IMR-90 (cell line): ENCODE results near the gene TMED10. TPM values are rescaled to one million over a fixed set of nuclear protein-coding genes. Genes with fewer than 3 reads are reported as not detected.

Experiments
- ATAC-seq: fragments of 200-7000 bp; cut with Tn5 transposase; 2 replicates; pipeline ENCODE4 v1.9.1; 2020; ENCODE audit warnings: low read depth, mild to moderate bottlenecking, moderate library complexity
- BruUV-seq: library from RNA; stranded (reverse); fragments of 400-500 nt; replicated peaks from 2 replicates; lab custom pipeline; 2021; lab: Mats Ljungman, UMichigan
- CTCF ChIA-PET: fragments of 300-600 bp; formaldehyde crosslinking; extraction: SDS; loops from one replicate; lab custom pipeline; 2021; ENCODE audit warnings: antibody characterized with exemption; lab: Yijun Ruan, JAX
- POLR2A ChIA-PET: fragments of 300-600 bp; sonication (Branson Sonifier 250); formaldehyde crosslinking; loops from one replicate; lab custom pipeline; 2022; ENCODE audit warnings: antibody characterized with exemption; ENCODE audit not compliant: unreplicated experiment; lab: Charles Lee
- DNase-seq: peaks from one replicate; pipeline ENCODE4 v3.0.0; 2013
- H2AFZ ChIP-seq: replicated peaks from 2 replicates; pipeline ENCODE3; 2013; ENCODE audit warnings: low read length, mild to moderate bottlenecking; ENCODE audit not compliant: poor library complexity
- H2AK5ac ChIP-seq: 2 replicates; pipeline ENCODE4 v1.6.1; 2013; ENCODE audit warnings: low read depth, low read length, inconsistent platforms
- H2AK9ac ChIP-seq: replicated peaks from 2 replicates; pipeline ENCODE3; 2013; ENCODE audit warnings: mild to moderate bottlenecking, low read depth, low read length, moderate library complexity; ENCODE audit not compliant: poor library complexity
- H2BK120ac ChIP-seq: 2 replicates; pipeline ENCODE4 v1.6.1; 2013; ENCODE audit warnings: low read depth, low read length, inconsistent platforms
- H2BK15ac ChIP-seq: 3 replicates; pipeline ENCODE4 v1.6.1; 2013; ENCODE audit warnings: low read depth, low read length, inconsistent platforms
- H2BK20ac ChIP-seq: 2 replicates; pipeline ENCODE4 v1.6.1; 2013; ENCODE audit warnings: low read depth, mild to moderate bottlenecking, inconsistent platforms, low read length, moderate library complexity
- H2BK5ac ChIP-seq: 2 replicates; pipeline ENCODE4 v1.6.1; 2013; ENCODE audit warnings: mild to moderate bottlenecking, low read depth, low read length, inconsistent platforms; ENCODE audit not compliant: poor library complexity, severe bottlenecking
- H3K14ac ChIP-seq: replicated peaks from 2 replicates; pipeline ENCODE4 v1.6.1; 2013; ENCODE audit warnings: low read depth, low read length, inconsistent platforms
- H3K18ac ChIP-seq: 2 replicates; pipeline ENCODE4 v1.6.1; 2013; ENCODE audit warnings: low read depth, low read length, control low read depth
- H3K23ac ChIP-seq: 2 replicates; pipeline ENCODE4 v1.6.1; 2013; ENCODE audit warnings: low read depth, low read length, inconsistent platforms
- H3K27ac ChIP-seq: 2 replicates; pipeline ENCODE4 v1.5.1; 2013; ENCODE audit warnings: mild to moderate bottlenecking, control low read depth, low read length; ENCODE audit not compliant: insufficient read depth
- H3K27me3 ChIP-seq: 2 replicates; pipeline ENCODE4 v1.6.1; 2013; ENCODE audit warnings: low read length; ENCODE audit not compliant: control insufficient read depth, insufficient read depth
- H3K36me3 ChIP-seq: 2 replicates; pipeline ENCODE4 v1.6.1; 2013; ENCODE audit warnings: low read length, mixed read lengths; ENCODE audit not compliant: control insufficient read depth, insufficient read depth
- H3K4ac ChIP-seq: 2 replicates; pipeline ENCODE4 v1.6.1; 2013; ENCODE audit warnings: low read depth, low read length, inconsistent platforms
- H3K4me1 ChIP-seq: 2 replicates; pipeline ENCODE4 v1.6.1; 2013; ENCODE audit warnings: low read length, mixed read lengths; ENCODE audit not compliant: control insufficient read depth, insufficient read depth
- H3K4me2 ChIP-seq: 2 replicates; pipeline ENCODE4 v1.6.1; 2013; ENCODE audit warnings: low read depth, mild to moderate bottlenecking, control low read depth, low read length, moderate library complexity
- H3K4me3 ChIP-seq: 2 replicates; pipeline ENCODE4 v1.5.1; 2013; ENCODE audit warnings: low read depth, mild to moderate bottlenecking, control low read depth, low read length, moderate library complexity; ENCODE audit not compliant: insufficient read depth
- H3K56ac ChIP-seq: 2 replicates; pipeline ENCODE4 v1.6.1; 2013; ENCODE audit warnings: low read length, inconsistent platforms; ENCODE audit not compliant: insufficient read depth; ENCODE audit errors: extremely low read depth
- H3K79me1 ChIP-seq, 2 experiments: 2 replicates each; pipeline ENCODE4 v1.6.1; 2013; ENCODE audit warnings: low read length in 2 of 2, inconsistent platforms in 1 of 2, low read depth in 1 of 2
- H3K9ac ChIP-seq: 2 replicates; pipeline ENCODE4 v1.6.1; 2013; ENCODE audit warnings: low read depth, low read length, control low read depth
- H3K9me1 ChIP-seq: 2 replicates; pipeline ENCODE4 v1.6.1; 2013; ENCODE audit warnings: low read length, inconsistent platforms; ENCODE audit not compliant: insufficient read depth
- H3K9me3 ChIP-seq: 2 replicates; pipeline ENCODE4 v1.6.1; 2013; ENCODE audit warnings: low read length; ENCODE audit not compliant: control insufficient read depth, insufficient read depth
- H4K20me1 ChIP-seq: 2 replicates; pipeline ENCODE4 v1.6.1; 2013; ENCODE audit warnings: low read length, inconsistent platforms; ENCODE audit not compliant: insufficient read depth
- H4K5ac ChIP-seq: 2 replicates; pipeline ENCODE4 v1.6.1; 2013; ENCODE audit warnings: mild to moderate bottlenecking, low read depth, low read length, control low read depth
- H4K8ac ChIP-seq, 2 experiments: 2 replicates each; pipeline ENCODE4 v1.6.1; 2013; ENCODE audit warnings: low read depth in 2 of 2, low read length in 2 of 2, control low read depth in 1 of 2, inconsistent platforms in 1 of 2
- H4K91ac ChIP-seq: 2 replicates; pipeline ENCODE4 v1.6.1; 2013; ENCODE audit warnings: low read depth, low read length, inconsistent platforms; ENCODE audit not compliant: insufficient read depth
- CEBPB ChIP-seq: IDR thresholded peaks from 2 replicates; pipeline ENCODE4 v1.6.1; 2012; ENCODE audit warnings: low read depth, low read length, improper control_type of control experiment
- CHD1 ChIP-seq: IDR thresholded peaks from 2 replicates; pipeline ENCODE4 v1.6.1; 2012; ENCODE audit warnings: low read depth, low read length, improper control_type of control experiment
- CTCF ChIP-seq: conservative IDR thresholded peaks from 2 replicates; pipeline ENCODE4 v1.5.1; 2012; ENCODE audit warnings: mild to moderate bottlenecking, low read depth, low read length, improper control_type of control experiment
- FOS ChIP-seq: fragments of 150-350 bp; IDR thresholded peaks from 2 replicates; pipeline ENCODE4 v1.6.1; 2016; ENCODE audit warnings: low read depth, low read length
- MAFK ChIP-seq: IDR thresholded peaks from 2 replicates; pipeline ENCODE4 v1.6.1; 2012; ENCODE audit warnings: low read depth, low read length, improper control_type of control experiment
- MAZ ChIP-seq: IDR thresholded peaks from 2 replicates; pipeline ENCODE4 v1.6.1; 2012; ENCODE audit warnings: low read depth, mild to moderate bottlenecking, low read length, improper control_type of control experiment, moderate library complexity, borderline replicate concordance
- MXI1 ChIP-seq: IDR thresholded peaks from 2 replicates; pipeline ENCODE4 v1.6.1; 2012; ENCODE audit warnings: low read depth, mild to moderate bottlenecking, low read length, moderate library complexity, borderline replicate concordance
- NFE2L2 ChIP-seq: fragments of 150-350 bp; IDR thresholded peaks from 2 replicates; pipeline ENCODE4 v1.6.1; 2016; ENCODE audit warnings: low read depth, mild to moderate bottlenecking, low read length
- POLR2A ChIP-seq: IDR thresholded peaks from 2 replicates; pipeline ENCODE4 v1.6.1; 2012; ENCODE audit warnings: mild to moderate bottlenecking, low read depth, low read length
- RAD21 ChIP-seq: IDR thresholded peaks from 2 replicates; pipeline ENCODE4 v1.6.1; 2012; ENCODE audit warnings: low read length, improper control_type of control experiment
- RCOR1 ChIP-seq: IDR thresholded peaks from 2 replicates; pipeline ENCODE4 v1.6.1; 2012; ENCODE audit warnings: mild to moderate bottlenecking, low read length, improper control_type of control experiment; ENCODE audit not compliant: insufficient replicate concordance
- RFX5 ChIP-seq: IDR thresholded peaks from 2 replicates; pipeline ENCODE4 v1.8.0; 2012; ENCODE audit warnings: low read depth, mild to moderate bottlenecking, low read length, moderate library complexity
- SMC3 ChIP-seq: fragments of 150-350 bp; IDR thresholded peaks from 2 replicates; pipeline ENCODE4 v1.6.1; 2016; ENCODE audit warnings: low read depth, mild to moderate bottlenecking, antibody characterized with exemption, low read length, moderate library complexity
- WGBS, 2 experiments: methylation state at CpG; one replicate each; pipeline versions ENCODE4 v1.1.5 to v1.1.7; 2013; ENCODE audit warnings: missing lambda C conversion rate in 2 of 2; ENCODE audit not compliant: insufficient read length in 1 of 2; ENCODE audit errors: extremely low coverage in 2 of 2; 5-methylcytosine and 5-hydroxymethylcytosine counted together
- dilution Hi-C: fragments of 300-500 bp; cut with HindIII; formaldehyde crosslinking; loops from one replicate; pipeline ENCODE4 v1.14.3; 2018; ENCODE audit warnings: low sequenced_read_pairs; ENCODE audit not compliant: unreplicated experiment
- in situ Hi-C: fragments of 300-500 bp; cut with MboI; formaldehyde crosslinking; loops from 3 replicates; pipeline ENCODE4 v1.14.3; 2019; ENCODE audit warnings: low sequenced_read_pairs, inconsistent platforms, mixed read lengths
- intact Hi-C: fragments of 100-400 bp; cut with micrococcal nuclease; formaldehyde crosslinking; loops from 2 replicates; pipeline ENCODE4 v1.10.0; 2022
- polyA plus RNA-seq, 3 experiments: library from polyadenylated mRNA; depleted of rRNA; stranded (reverse); fragments of >200 nt; gene quantifications; 2 replicates each; pipeline ENCODE4 v1.2.3, GENCODE V29; 2012; ENCODE audit warnings: low replicate concordance in 1 of 3
- total RNA-seq: library from RNA; depleted of rRNA; stranded (reverse); fragments of >200 nt; gene quantifications from 2 replicates; pipeline ENCODE4 v1.2.3, GENCODE V29; 2012
- TF ChIP-seq, protein P1 (sequence below): fragments of 150-350 bp; IDR thresholded peaks from 2 replicates; pipeline ENCODE4 v1.6.1; 2016; ENCODE audit warnings: low read depth, mild to moderate bottlenecking, low read length, moderate library complexity, borderline replicate concordance

The TMED10 gene
- total and polyA plus RNA-seq, 2 of the 4 experiments (the other 2 are of a cell fraction): 254 to 441 TPM

- in situ Hi-C loops: no loop called here
- POLR2A ChIA-PET: no interaction called here
- no peak overlapping the region for H3K27ac ChIP-seq
Measured at GRCh38 chr14:75107186-75107585, 69.2 kb downstream of the TMED10 start.

More at GRCh38 chr14:75107186-75107585, 69.2 kb downstream of the TMED10 start:
- Histone ChIP-seq H3K14ac (no peak overlapping the region), H3K56ac (no peak overlapping the region), H3K9ac (no peak overlapping the region), H4K20me1 (no peaks in the 10 kb centered on the region), H3K9me3 (no peaks in the 10 kb centered on the region), H2AFZ (no peak overlapping the region), H3K18ac (no peak overlapping the region), H3K36me3 (peaks cover 30% of the 10 kb centered on the region), H3K9me1 (peaks cover 3% of the 10 kb centered on the region; the same call in 1 of the 2 replicates), H3K27me3 (no peaks in the 10 kb centered on the region), H3K4me2 (no peak overlapping the region), H3K4me3 (no peak overlapping the region), H4K8ac (no peak overlapping the region), H4K5ac (no peak overlapping the region), H2BK15ac (no peak overlapping the region), H3K23ac (no peak overlapping the region), H3K4ac (no peak overlapping the region), H3K79me1 (no peaks in the 10 kb centered on the region; a peak in 1 of 4 replicates), H3K4me1 (no peaks in the 10 kb centered on the region), H2BK5ac (no peak overlapping the region), H2BK120ac (no peak overlapping the region), H4K91ac (no peak overlapping the region), H2AK9ac (no peak overlapping the region), H2BK20ac (no peak overlapping the region), H2AK5ac (no peak overlapping the region)
- WGBS, 2 experiments: no CpG with 5 or more reads among the region's 3 CpGs
- ATAC-seq (no peak), DNase-seq (no peak)
- BruUV-seq: no TSS peak
- intact Hi-C loops: no loop called here
- CTCF ChIA-PET: interaction anchor here (0.9 kb wide), 1 partner anchor 17 kb away, joined by 3 read pairs; no protein-coding TSS in a partner anchor
- TF ChIP-seq RAD21 (no peak), FOS (no peak), MAFK (no peak), POLR2A (no peak), CEBPB (no peak), RFX5 (no peak), MXI1 (no peak), RCOR1 (no peak), NFE2L2 (no peak), CHD1 (no peak), CTCF (no peak), MAZ (no peak), SMC3 (no peak)
- TF ChIP-seq, protein P1, sequence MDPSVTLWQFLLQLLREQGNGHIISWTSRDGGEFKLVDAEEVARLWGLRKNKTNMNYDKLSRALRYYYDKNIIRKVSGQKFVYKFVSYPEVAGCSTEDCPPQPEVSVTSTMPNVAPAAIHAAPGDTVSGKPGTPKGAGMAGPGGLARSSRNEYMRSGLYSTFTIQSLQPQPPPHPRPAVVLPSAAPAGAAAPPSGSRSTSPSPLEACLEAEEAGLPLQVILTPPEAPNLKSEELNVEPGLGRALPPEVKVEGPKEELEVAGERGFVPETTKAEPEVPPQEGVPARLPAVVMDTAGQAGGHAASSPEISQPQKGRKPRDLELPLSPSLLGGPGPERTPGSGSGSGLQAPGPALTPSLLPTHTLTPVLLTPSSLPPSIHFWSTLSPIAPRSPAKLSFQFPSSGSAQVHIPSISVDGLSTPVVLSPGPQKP: no peak
- dilution Hi-C loops: no loop called here
